Right ventricle myocardium superior (tissue), 1 donor: Measurements from ENCODE around the gene MGMT. TPM values are rescaled to one million over a fixed set of nuclear protein-coding genes. Genes with fewer than 3 reads are reported as not detected.

Experiments
- ATAC-seq: fragments of 200-7000 bp; cut with Tn5 transposase; one replicate; pipeline ENCODE4 v1.9.1; 2020; ENCODE audit warnings: mild to moderate bottlenecking; ENCODE audit not compliant: poor library complexity
- DNase-seq: peaks from one replicate; pipeline ENCODE4 v3.0.0-alpha.2; 2020
- intact Hi-C: fragments of 100-400 bp; cut with DNase I; formaldehyde crosslinking; loops from one replicate; pipeline ENCODE4 v1.11.2; 2022
- total RNA-seq: library from RNA; stranded (reverse); fragmentation: NEBNext Ultra II Directional; extraction: Animal tissue kit (Norgen Biotek cat#: 25700); gene quantifications from one replicate; pipeline ENCODE4 v1.2.1, GENCODE V29; 2021
- donor health status: DM: no; HTN: yes; CAD: no; lungs with severe emphysema.

MGMT gene
- total RNA-seq, 1 donor from 2014 or later, result 16.6 TPM

GRCh38 chr10:129706081-129706480, 239.0 kb downstream of the MGMT start:
- DNase-seq (no peak), ATAC-seq (no peak)
- intact Hi-C loops, result no loop called here

DNA sequence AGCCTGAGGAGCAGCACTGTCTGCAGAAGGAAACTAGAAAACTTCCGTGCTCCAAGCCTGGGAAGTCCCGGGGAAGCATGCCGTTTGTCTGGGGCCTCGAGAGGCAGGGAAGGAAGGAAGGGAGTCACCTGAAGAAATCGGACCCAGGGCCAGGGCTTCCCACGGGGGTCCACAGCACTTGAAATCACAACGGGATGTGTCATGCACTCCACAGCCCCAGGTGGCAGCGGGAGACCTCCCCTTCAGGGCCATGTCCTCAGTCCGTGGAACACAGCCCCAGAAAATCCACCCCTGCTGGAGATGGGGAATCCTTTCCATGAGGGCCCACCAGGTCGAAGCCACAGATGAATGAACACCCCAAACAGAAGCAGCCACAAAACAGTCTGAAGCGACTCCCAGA, 239.5 kb downstream of the MGMT start:
- intact Hi-C loops, result no loop called here
- no peak for ATAC-seq
- DNase-seq, result no peak

DNA sequence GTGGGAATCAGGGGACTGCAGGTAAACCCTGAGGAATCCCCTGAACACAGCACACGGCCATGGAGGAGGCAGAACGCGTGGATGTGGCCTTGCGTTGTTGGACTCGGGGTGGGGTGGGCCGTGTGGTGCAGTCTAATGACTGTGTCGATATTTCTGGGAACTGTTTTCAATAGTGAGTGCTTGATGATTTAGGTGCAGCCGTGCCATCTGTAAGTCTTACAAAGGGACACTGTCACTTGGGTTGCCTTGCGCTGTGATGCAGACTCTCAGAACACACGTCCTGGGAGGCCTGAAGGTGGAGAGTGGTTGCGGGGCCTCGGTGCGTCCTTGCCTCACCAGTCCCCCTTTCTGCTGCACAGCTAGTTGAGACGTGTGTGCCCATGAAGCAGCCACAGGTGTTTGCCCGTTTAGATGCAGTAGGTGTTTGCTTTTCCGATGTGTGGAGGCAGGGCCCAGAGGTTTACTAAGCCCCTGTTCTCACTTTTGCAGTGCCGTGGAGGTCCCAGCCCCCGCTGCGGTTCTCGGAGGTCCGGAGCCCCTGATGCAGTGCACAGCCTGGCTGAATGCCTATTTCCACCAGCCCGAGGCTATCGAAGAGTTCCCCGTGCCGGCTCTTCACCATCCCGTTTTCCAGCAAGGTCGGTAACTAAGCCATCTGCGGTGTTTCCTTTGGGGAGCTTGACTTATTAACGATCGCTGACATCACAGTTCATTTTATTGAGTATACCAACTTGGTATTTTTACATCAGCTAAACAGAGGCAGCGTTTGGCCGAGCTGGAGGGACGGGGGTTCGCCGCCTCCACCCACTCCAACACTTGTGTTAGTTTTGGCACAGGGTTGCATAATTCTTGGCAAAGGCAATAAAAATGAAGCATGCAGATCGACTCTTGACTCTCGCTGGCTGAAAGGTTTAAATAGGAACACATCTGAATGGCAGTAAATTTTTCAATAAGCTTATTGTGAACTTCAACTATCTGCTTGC, 240.7 kb downstream of the MGMT start:
- peak; percentile 80 for ATAC-seq
- DNase-seq, result peak; percentile 65
- intact Hi-C loops, result no loop called here

GRCh38 chr10:129709101-129709500, 242.1 kb downstream of the MGMT start:
- intact Hi-C loops, result no loop called here
- ATAC-seq (no peak), DNase-seq (no peak)

DNA sequence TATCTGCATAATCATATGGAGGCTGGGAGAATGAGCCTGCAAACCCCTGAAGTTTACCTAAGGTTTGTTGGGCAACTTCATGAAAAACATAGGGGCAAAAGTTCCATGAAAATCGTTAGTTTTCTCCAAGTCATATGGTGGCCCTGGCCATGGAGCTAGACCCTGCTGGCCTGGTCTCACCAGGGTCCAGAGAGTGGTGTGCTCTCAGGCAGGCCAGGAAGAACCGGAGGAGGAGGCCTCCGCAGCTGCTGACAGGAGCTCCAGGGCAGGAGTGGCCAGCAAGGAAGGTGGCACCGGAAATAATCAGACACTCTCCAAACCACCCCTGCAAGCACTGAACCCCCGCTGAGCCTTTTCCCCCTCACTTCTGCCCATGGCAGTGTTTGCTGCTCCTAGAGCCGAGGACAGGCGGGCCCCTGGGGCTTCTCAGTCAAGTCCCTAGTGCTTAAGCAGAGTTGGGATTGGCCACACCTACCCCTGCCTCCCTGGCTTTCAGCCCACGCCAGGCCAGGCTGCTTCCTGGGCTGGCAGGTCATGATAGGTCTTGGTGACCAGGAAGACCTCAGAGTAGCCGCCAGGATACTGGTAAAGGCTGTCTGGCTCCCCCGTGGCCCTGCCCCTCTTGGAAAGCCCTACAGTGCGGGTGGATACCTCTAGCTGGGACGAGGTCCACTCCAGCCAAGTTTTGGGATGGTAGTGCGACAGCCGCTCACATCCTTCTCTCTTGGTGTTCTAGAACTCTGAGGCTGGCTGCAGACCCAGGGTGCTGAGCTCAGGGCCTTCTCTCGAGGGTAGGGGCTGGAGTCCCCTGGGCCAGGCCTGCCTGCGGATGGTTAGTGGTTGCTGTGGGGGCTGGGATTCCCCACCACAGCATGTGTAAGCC, 242.8 kb downstream of the MGMT start:
- intact Hi-C loops, result no loop called here
- ATAC-seq (peak; percentile 12), DNase-seq (no peak)

- ATAC-seq (no peak), DNase-seq (no peak)
- intact Hi-C loops, result no loop called here
Observed at GRCh38 chr10:129710510-129710847, 243.4 kb downstream of the MGMT start.

DNA sequence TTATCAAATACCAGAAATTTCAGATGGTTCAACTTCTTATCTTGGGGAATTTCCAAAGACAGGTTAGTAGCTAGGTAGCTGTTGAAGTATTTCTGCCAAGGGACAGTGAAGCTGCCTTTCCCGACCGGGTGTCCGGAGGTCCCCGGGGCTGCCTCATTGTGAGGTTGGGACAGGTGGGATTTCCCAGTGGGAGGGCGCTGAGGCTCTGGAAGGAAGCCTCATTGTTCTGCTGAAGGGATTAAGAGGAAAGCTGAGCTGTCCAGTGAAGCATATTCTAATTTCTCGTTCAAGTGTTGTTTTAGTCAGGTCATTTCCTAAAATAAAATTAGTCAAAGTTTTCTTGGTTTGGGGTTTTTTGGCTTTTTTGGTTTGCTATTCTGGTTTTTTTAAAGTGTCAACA, 244.2 kb downstream of the MGMT start:
- intact Hi-C loops, result no loop called here
- no peak for DNase-seq
- no peak for ATAC-seq

GRCh38 chr10:129712000-129712399, 245.0 kb downstream of the MGMT start:
- ATAC-seq (no peak), DNase-seq (no peak)
- intact Hi-C loops, result no loop called here

GRCh38 chr10:129713659-129714265, 246.7 kb downstream of the MGMT start:
- intact Hi-C loops, result no loop called here
- DNase-seq (no peak), ATAC-seq (no peak)

GRCh38 chr10:129715805-129716204, 248.8 kb downstream of the MGMT start:
- DNase-seq, result no peak
- no peak for ATAC-seq
- intact Hi-C loops, result no loop called here

DNA sequence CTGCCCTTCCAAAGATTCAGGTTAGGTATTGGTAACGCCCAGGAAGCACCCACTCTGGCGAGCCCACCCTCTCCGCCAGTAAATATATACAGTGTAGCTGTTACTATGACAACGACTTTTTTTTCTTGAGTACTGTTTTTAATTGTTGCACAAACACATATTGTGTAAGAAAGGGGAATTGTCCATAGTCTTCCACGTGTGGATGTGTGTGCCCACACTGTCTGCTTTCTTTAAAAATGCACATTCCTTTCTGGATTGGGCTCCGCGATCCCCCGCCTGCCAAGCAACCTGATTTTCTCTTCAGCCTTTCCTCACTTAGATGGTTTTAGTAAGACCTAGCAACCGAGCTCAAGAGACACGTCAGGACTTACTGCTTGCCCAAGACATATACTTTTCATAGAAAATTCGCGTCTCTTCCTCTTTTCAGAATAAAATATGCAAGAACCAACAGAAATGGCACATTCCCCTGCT, 249.2 kb downstream of the MGMT start:
- DNase-seq, result no peak
- intact Hi-C loops, result no loop called here
- ATAC-seq, result no peak

DNA sequence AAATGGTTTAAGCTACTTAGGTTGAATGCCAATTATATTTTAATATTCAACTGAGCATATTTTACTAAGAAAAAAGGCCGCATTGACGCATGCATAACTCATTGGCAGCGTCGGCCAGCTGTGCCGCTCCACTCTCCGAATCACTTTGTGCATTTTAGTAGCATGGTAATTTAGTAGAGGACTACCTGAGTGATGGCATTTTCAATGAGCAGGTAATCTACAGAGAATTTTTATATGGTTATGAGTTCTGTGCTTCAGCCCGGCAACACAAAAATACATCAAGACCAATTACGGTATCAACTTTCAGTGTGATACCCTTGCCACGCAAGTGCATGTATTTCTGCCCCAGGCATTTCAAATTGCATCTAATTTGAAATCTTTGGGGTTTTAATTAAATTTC, 249.8 kb downstream of the MGMT start:
- ATAC-seq, result no peak
- intact Hi-C loops, result no loop called here
- DNase-seq, result no peak

DNA sequence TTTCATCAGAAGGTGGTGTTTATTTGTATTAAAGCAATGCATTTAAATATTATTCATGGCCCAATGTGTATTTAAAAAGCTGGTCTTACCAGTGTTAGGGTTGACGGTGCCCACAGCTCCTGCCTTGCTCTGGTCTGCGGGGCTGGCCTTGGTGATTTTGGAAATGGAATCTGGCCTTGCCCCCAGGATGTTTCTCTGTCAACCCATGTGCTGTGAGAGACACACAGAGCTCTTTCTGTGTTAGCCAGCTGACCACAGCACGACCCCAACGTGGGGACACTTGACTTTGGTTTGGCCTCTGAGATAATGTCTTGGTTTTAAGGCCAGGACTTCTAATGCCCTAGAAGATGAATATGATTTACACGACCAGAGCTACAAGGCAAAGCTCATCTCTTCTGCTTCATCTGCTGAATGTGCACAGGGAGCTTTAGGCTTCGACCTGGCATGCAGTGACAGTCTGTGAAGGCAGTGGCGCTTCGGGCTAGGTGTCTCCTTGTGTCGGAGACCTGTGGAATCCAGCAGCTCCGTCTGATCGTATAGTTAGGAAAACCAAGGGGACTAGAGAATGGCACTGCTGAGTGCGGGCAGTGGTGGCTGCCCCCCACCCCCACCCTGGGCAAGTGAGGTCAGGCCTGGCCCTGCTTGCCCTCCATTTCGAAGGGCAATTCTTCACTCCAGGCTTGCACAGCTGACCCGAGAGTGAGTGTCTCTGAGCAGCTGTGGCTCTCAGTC, 250.9 kb downstream of the MGMT start:
- ATAC-seq (no peak), DNase-seq (no peak)
- intact Hi-C loops, result no loop called here

- ATAC-seq, result no peak
- no peak for DNase-seq
Observed at GRCh38 chr10:129718548-129719414, 251.7 kb downstream of the MGMT start.

DNA sequence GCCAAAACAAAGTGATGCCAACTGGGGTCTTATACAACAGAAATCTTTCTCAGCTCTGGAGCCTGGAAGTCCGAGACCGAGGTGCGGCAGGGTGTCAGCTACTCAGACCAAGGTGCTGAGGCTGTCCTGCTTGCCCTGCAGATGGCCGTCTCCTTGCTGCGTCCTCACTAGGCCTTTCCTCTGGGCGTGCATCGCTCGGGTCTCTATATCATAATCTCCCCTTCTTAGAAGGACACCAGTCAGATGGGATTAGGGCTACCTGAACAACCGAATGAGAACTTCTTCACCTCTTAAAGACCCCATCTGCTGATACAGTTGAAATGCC, 252.3 kb downstream of the MGMT start:
- intact Hi-C loops, result no loop called here
- DNase-seq (no peak), ATAC-seq (no peak)

More at GRCh38 chr10:129718548-129719414, 251.7 kb downstream of the MGMT start:
- intact Hi-C loops, result no loop called here

DNA sequence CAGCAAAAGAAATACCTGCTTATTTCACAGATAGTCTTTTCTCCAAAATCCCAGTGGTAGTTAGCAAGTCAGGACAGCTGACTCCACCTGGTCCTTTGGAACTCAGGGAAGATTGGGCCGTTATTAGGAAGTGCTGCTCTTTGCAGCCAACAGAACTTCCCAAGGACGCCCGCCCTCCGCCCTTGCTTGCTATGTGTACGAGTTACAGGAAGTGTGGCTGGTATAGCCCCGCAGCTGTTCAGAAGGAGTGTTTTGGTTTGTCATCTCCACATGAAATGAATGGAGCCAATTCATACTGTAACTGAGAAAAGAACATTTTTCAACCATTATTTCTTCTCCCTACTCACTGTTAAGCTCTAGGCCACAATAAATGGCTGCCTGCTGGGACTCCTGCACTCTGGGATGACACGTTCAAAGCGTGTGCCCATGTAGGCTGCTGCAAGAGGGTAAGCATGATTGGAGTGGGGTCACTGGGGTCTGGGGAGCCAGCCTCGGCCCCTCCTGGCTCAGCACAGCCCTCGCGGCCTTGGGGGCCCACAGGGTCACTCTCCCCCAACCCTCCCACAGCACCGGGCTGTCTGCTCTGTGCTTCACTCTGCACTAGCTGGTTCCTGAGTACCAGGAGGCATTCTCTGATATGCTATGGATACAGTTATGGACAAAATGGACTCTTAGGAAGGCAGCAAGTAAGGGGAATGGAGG, 253.0 kb downstream of the MGMT start:
- intact Hi-C loops, result no loop called here
- ATAC-seq (no peak), DNase-seq (no peak)

- intact Hi-C loops, result loop anchor here (2.0 kb wide), 1 partner anchor 20 kb away; no protein-coding TSS in a partner anchor
- ATAC-seq, result no peak
- DNase-seq, result no peak
Observed at GRCh38 chr10:129725011-129725410, 258.0 kb downstream of the MGMT start.
